Effector memory CD8-positive, alpha-beta T cell (primary cell): ENCODE measurements around the gene ATP13A4.
"Not testable (repeated sequence)": the region's sequence is repeated elsewhere in the genome, so short reads cannot be mapped to it uniquely, and the experiment has no call there.

ENCODE experiments used
- ATAC-seq: fragments of 150-1000 bp; cut with Tn5 transposase; replicated peaks from 2 replicates; pipeline ENCODE4 v1.10.0; 2021; ENCODE audit warnings: mild to moderate bottlenecking, moderate library complexity
- DNase-seq, 3 experiments: peaks; one replicate each; pipeline ENCODE4 v3.0.0; 2021
- H3K27ac Mint-ChIP-seq, 2 donors: one replicate each; pipeline ENCODE4 v1.8.0; 2022; ENCODE audit warnings: mild to moderate bottlenecking in 2 of 2, mixed read lengths in 2 of 2, moderate library complexity in 2 of 2
- H3K27me3 Mint-ChIP-seq, 2 donors: one replicate each; pipeline ENCODE4 v1.8.0; 2022; ENCODE audit warnings: mixed read lengths in 2 of 2
- H3K36me3 Mint-ChIP-seq: one replicate; pipeline ENCODE4 v1.8.0; 2022; ENCODE audit warnings: mild to moderate bottlenecking, moderate library complexity, mixed read lengths; ENCODE audit not compliant: insufficient read depth
- H3K4me1 Mint-ChIP-seq, 2 donors: one replicate each; pipeline ENCODE4 v1.8.0; 2022; ENCODE audit warnings: low read depth in 2 of 2, mixed read lengths in 2 of 2
- H3K4me3 Mint-ChIP-seq, 2 donors: one replicate each; pipeline ENCODE4 v1.8.0; 2022; ENCODE audit warnings: mild to moderate bottlenecking in 2 of 2, mixed read lengths in 2 of 2, moderate library complexity in 2 of 2
- H3K9me3 Mint-ChIP-seq, 2 donors: one replicate each; pipeline ENCODE4 v1.8.0; 2022; ENCODE audit warnings: mixed read lengths in 2 of 2

The ATP13A4 gene

DNA sequence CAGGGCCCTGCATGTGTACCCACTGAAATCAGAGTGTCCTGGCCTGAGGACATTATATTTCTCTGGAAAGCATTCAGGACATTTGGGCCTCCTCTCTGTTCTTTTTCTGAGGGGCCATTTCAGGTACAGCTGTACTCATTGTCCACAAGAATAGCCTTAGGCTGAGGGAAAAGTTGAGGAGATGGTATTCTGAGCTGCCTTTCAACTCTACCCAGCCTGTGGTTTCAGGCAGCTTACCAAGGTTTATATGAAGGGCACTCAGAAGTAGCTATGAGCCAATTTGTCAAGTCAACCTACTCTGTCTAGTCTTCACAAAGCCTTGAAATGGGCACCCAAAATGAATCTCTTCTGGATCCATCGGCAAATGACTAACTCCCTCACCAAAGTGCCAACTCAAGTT lies 9.4 kb downstream of the ATP13A4 start:
- no peaks in the 10 kb centered on the region for H3K4me1 Mint-ChIP-seq
- no peak for DNase-seq
- H3K9me3 Mint-ChIP-seq, result peaks cover 0 to 5% of the 10 kb centered on the region in 2 donors
- no peaks in the 10 kb centered on the region for H3K27me3 Mint-ChIP-seq
- ATAC-seq, result no peak
- no peak overlapping the region for H3K27ac Mint-ChIP-seq
- H3K4me3 Mint-ChIP-seq, result no peak overlapping the region
- no peaks in the 10 kb centered on the region for H3K36me3 Mint-ChIP-seq

DNA sequence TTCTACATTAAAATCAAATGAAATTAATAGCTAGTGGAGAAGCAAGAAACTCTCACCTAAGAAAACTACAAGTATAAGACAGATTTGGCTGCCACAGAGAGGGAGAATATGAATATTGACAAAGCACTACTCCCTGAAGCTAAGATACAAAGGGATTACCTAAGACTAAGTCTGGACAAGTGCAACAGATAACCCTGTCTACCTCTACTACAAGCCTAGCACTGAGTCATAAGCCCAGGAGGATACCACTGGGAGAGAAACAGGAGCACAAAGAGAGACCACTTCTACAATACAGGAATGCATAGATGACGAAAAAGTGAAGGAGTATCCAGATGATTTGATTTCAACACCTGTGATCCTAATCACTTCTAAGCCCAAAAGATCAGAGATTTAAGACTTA lies 10.4 kb downstream of the ATP13A4 start:
- no peaks in the 10 kb centered on the region for H3K27me3 Mint-ChIP-seq
- peaks cover 0 to 5% of the 10 kb centered on the region in 2 donors for H3K9me3 Mint-ChIP-seq

DNA sequence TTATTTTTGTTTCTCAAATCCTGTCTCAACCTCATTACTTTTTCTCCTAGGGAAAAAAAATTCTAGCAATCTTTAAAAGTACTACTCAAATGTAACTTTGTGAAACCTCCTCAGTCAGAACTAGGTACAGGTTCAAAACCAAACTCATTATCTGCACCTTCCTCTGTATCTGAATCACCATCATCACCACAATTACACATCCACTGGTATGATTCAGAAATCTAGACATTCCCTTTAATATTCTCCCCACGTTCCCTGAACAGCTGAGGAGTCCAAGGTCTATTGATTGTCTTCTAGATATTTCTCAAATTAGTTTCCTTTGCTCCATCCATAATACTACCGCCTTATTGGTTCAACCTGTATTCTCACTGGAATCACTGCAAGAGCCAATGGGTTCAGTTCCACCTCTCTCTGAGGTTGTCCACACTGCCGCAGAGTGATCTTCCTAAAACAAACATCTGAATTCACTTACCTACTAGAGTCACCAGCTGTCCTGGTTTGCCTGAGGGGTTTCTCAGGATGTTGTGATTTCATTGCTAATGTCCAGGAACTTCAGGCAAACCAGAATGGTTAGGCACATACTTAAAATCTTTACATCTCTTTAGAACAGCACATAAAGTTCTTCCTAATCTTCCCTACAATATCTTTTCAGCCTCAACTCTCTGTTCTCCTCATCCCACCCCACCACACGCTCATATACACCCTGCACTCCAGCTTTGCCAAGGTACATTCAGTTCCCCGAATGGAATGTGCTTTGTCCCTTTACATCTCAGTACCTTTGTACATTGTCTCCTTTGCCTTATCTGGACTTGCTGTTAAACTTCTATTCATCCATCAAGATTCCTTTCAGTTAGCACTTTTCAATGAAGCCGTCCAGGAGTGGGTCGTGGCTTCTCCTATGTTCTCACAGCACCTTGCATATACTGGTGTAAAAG lies 24.2 kb downstream of the ATP13A4 start:
- Mint-ChIP-seq H3K27ac (no peak overlapping the region), H3K4me1 (no peaks in the 10 kb centered on the region), H3K27me3 (peaks cover 0 to 55% of the 10 kb centered on the region in 2 donors), H3K4me3 (no peak overlapping the region), H3K9me3 (peaks cover 0 to 1% of the 10 kb centered on the region in 2 donors), H3K36me3 (no peaks in the 10 kb centered on the region)
- ATAC-seq (no peak), DNase-seq (no peak)

More for the DNA sequence above, 10.4 kb downstream of the ATP13A4 start:
- ATAC-seq, result no peak
- no peak overlapping the region for H3K27ac Mint-ChIP-seq
- DNase-seq, result no peak
- no peaks in the 10 kb centered on the region for H3K4me1 Mint-ChIP-seq
- no peak overlapping the region for H3K4me3 Mint-ChIP-seq
- no peaks in the 10 kb centered on the region for H3K36me3 Mint-ChIP-seq

- H3K27ac Mint-ChIP-seq, H3K36me3 Mint-ChIP-seq, H3K4me3 Mint-ChIP-seq, H3K4me1 Mint-ChIP-seq, ATAC-seq, DNase-seq, H3K9me3 Mint-ChIP-seq: not testable (repeated sequence)
- peaks cover 0 to 28% of the 10 kb centered on the region in 2 donors for H3K27me3 Mint-ChIP-seq
Measured at GRCh38 chr3:193526085-193526484, 28.6 kb downstream of the ATP13A4 start.

GRCh38 chr3:193522473-193522872 lies 32.2 kb downstream of the ATP13A4 start:
- DNase-seq, result no peak
- no peaks in the 10 kb centered on the region for H3K4me1 Mint-ChIP-seq
- no peaks in the 10 kb centered on the region for H3K36me3 Mint-ChIP-seq
- H3K4me3 Mint-ChIP-seq, result no peak overlapping the region
- peaks cover 0 to 3% of the 10 kb centered on the region in 2 donors for H3K9me3 Mint-ChIP-seq
- H3K27ac Mint-ChIP-seq, result no peak overlapping the region
- no peak for ATAC-seq
- peaks cover 0 to under 1% of the 10 kb centered on the region in 2 donors for H3K27me3 Mint-ChIP-seq

DNA sequence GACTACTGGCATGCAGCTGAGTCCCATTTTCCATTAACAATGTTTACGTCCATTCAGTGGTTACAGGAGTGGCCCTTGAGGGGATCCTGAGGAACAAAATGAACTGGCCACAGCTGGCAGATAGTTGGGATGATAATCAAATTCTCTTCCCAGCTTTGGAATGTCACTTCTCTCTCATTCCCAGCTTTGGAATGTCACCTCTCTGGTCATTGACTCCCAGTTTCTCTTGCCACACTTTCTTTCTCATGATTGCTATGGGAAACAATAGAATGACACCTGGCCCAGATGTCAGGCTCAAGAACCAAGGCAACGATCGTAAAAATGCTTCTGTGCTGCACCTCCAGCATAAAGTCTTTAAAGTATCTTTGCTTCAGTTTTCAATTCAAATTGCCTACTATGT lies 34.0 kb downstream of the ATP13A4 start:
- no peaks in the 10 kb centered on the region for H3K36me3 Mint-ChIP-seq
- H3K27me3 Mint-ChIP-seq, result no peaks in the 10 kb centered on the region
- no peak overlapping the region for H3K27ac Mint-ChIP-seq
- H3K4me3 Mint-ChIP-seq, result no peak overlapping the region
- no peaks in the 10 kb centered on the region for H3K4me1 Mint-ChIP-seq
- ATAC-seq (no peak), DNase-seq (no peak)
- peaks cover 0 to 2% of the 10 kb centered on the region in 2 donors for H3K9me3 Mint-ChIP-seq

DNA sequence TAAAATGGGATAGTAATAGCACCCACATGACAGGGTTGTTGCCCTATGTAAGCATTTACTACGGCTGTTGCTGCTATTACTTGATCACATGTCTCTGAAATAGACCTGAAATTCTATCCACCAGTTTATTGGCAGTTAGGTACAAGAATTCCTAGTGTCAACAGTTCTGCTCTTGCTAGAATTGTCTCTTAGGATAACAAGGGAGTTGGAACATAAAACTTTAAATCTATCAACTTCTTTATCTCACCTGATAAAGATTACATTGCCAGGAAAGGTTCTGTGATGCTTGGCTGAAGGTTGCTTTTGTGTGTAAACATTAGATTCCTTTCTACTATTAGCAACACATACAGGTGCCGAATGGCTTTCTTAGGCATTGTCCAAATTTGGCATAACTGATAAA lies 38.7 kb downstream of the ATP13A4 start:
- Mint-ChIP-seq H3K27me3 (peaks cover 0 to 13% of the 10 kb centered on the region in 2 donors), H3K27ac (no peak overlapping the region)
- no peak for ATAC-seq

GRCh38 chr3:193510154-193510553 lies 44.5 kb downstream of the ATP13A4 start:
- Mint-ChIP-seq H3K36me3 (no peaks in the 10 kb centered on the region), H3K27me3 (peaks cover 0 to 20% of the 10 kb centered on the region in 2 donors)

More for the DNA sequence above, 38.7 kb downstream of the ATP13A4 start:
- no peak overlapping the region for H3K4me3 Mint-ChIP-seq
- DNase-seq, result no peak
- H3K9me3 Mint-ChIP-seq, result peaks cover 0 to 2% of the 10 kb centered on the region in 2 donors
- H3K4me1 Mint-ChIP-seq, result no peaks in the 10 kb centered on the region
- no peaks in the 10 kb centered on the region for H3K36me3 Mint-ChIP-seq

DNA sequence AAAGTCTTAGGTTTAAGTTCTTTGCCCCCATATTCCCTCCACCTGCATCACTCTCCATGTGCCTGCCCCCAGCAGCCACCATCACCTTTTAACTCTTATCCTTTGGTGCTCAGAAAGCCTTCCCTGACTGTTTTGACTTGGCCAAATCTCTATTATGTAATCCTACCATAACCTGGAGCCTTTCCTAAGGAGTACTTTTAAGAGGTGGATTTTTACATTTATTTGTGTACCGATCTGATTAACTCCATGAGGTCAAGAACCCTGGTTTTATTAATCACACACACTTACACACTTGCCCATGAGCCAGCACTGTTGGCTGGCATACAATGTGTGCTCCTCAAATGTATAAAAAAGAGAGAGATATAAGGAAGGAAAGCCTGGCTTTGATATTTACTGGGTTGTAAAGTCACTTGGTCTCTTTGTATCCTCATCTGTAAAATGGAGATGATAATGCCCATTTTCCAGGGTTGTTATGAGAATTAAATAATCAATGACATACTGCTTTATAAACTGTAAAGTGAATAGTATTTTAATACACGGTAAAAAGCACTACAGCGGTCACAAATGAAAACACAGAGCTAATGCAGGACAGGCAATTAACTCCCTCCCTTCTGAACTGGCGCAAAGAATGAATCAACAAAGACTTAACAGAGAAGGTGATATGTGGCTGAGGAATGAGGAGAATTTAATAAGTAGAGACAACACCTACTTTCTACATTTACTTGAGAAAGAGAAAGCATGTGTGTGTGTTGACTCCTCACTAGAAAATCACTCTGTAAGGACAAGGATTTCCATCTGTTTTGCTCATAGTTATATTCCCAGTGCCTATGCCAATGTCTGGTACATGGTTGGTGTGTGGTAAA lies 45.4 kb downstream of the ATP13A4 start:
- H3K36me3 Mint-ChIP-seq, result no peaks in the 10 kb centered on the region
- H3K4me1 Mint-ChIP-seq, result no peaks in the 10 kb centered on the region
- H3K27me3 Mint-ChIP-seq, result peaks cover 0 to 12% of the 10 kb centered on the region in 2 donors
- DNase-seq (no peak), ATAC-seq (no peak)
- H3K4me3 Mint-ChIP-seq, result no peak overlapping the region
- no peak overlapping the region for H3K27ac Mint-ChIP-seq
- H3K9me3 Mint-ChIP-seq, result no peaks in the 10 kb centered on the region

More at GRCh38 chr3:193510154-193510553, 44.5 kb downstream of the ATP13A4 start:
- Mint-ChIP-seq H3K4me1 (no peaks in the 10 kb centered on the region), H3K9me3 (no peaks in the 10 kb centered on the region), H3K27ac (no peak overlapping the region), H3K4me3 (no peak overlapping the region)
- ATAC-seq (no peak), DNase-seq (no peak)

DNA sequence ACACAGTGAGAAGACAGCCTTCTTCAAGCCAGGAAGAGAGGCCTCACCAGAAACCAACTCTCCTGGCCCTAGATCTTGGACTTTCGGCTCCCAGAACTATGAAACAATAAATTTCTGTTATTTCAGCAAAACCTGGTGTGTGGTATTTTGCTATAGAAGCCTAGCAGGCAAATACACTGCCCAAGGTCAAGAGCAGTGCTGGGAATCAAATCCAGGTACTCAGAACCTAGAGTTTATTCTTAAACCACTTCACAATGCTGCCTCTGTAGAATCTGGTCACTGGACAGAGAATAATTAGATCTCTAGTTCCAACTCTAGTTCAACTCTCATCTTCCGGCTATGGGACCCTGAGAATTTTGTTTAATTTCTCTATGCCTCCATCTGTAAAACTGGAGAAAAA lies 46.6 kb downstream of the ATP13A4 start:
- Mint-ChIP-seq H3K4me3 (no peak overlapping the region), H3K4me1 (no peaks in the 10 kb centered on the region), H3K27me3 (peaks cover 0 to 9% of the 10 kb centered on the region in 2 donors), H3K9me3 (no peaks in the 10 kb centered on the region), H3K36me3 (no peaks in the 10 kb centered on the region), H3K27ac (no peak overlapping the region)
- DNase-seq (no peak), ATAC-seq (no peak)

DNA sequence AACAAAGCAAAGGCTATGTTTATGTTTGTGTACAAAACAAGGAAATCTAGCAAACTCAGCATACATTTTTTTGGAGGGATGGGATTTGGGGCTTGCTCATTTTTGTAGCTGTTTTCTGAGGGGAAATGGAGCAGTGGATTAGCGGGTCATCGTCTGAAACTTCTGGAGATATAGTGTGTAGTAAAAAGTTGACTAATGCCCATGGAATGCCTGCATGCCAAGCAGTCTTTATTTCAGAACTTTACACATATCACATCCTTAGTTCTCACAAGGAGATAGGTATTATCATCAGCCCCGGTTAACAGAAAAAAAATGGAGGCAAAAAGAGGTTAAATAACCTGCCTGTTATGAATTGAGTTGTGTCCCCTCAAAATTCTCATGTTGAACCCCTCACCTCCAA lies 47.1 kb downstream of the ATP13A4 start:
- Mint-ChIP-seq H3K4me1 (no peaks in the 10 kb centered on the region), H3K4me3 (no peak overlapping the region), H3K9me3 (no peaks in the 10 kb centered on the region), H3K27me3 (peaks cover 0 to 9% of the 10 kb centered on the region in 2 donors), H3K27ac (no peak overlapping the region), H3K36me3 (no peaks in the 10 kb centered on the region)
- DNase-seq, result no peak
- ATAC-seq, result no peak

DNA sequence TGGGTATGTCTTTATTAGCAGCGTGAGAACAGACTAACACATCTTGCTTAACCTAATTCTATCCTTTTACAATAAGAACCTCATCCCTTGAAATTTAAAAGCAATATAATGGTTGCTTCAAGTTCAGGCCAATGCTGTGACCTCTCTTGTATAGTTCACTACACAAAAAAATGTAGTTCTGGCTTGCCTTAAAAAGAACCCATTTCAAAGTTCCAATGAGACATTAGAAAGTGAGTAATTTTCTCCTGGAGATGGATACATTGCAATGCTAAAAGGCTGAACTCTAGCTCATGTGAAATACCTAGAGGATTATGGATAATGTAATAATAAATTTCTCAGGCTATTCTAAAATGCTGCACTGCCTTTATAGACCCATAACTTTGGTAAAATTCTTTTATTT lies 47.8 kb downstream of the ATP13A4 start:
- no peak overlapping the region for H3K4me3 Mint-ChIP-seq
- DNase-seq, result no peak
- no peak overlapping the region for H3K27ac Mint-ChIP-seq
- H3K9me3 Mint-ChIP-seq, result no peaks in the 10 kb centered on the region
- no peaks in the 10 kb centered on the region for H3K36me3 Mint-ChIP-seq
- H3K27me3 Mint-ChIP-seq, result peaks cover 0 to 9% of the 10 kb centered on the region in 2 donors
- no peaks in the 10 kb centered on the region for H3K4me1 Mint-ChIP-seq
- no peak for ATAC-seq

GRCh38 chr3:193502871-193503270 lies 51.8 kb downstream of the ATP13A4 start:
- ATAC-seq (no peak), DNase-seq (no peak)
- Mint-ChIP-seq H3K27me3 (no peaks in the 10 kb centered on the region), H3K9me3 (no peaks in the 10 kb centered on the region), H3K27ac (no peak overlapping the region), H3K4me3 (no peak overlapping the region), H3K36me3 (no peaks in the 10 kb centered on the region), H3K4me1 (no peaks in the 10 kb centered on the region)
